Spleen (tissue), 7 donors: ENCODE measurements around the gene KRTAP26-1.

ENCODE experiments used
- CTCF ChIP-seq, 11 experiments: fragments of 200-600 bp in 7 of 11; fragments of 450-650 bp in 4 of 11; sonication (generic) in 4 of 11; IDR thresholded peaks in 8 of 11; conservative IDR thresholded peaks in 3 of 11; 1 replicate in 7 of 11; 2 replicates in 4 of 11; pipeline versions ENCODE4 v1.4.0 to v1.8.0; 2016 to 2021; ENCODE audit warnings: antibody characterized with exemption in 11 of 11, inconsistent platforms in 4 of 11, mild to moderate bottlenecking in 1 of 11
- POLR2A ChIP-seq, 3 donors: fragments of 450-650 bp; IDR thresholded peaks; one replicate each; pipeline ENCODE4 v1.5.1; 2017; ENCODE audit warnings: antibody characterized with exemption in 3 of 3, mild to moderate bottlenecking in 1 of 3
- POLR2AphosphoS5 ChIP-seq, 3 donors: sonication (generic); formaldehyde crosslinking; IDR thresholded peaks; one replicate each; pipeline ENCODE4 v1.5.1; 2017; ENCODE audit warnings: antibody characterized with exemption in 3 of 3
- donor health status: DM: no; HTN: no; CAD: no; lungs with moderate emphysema.
- donor health status: DM: no; HTN: no; CAD: no.
- donor health status: DM: no; HTN: no; CAD: no.

GRCh38 chr21:30332681-30333080 lies 12.6 kb upstream of the KRTAP26-1 start:
- TF ChIP-seq CTCF (IDR thresholded peaks at IDR 0.05 in 8 of 11, conservative IDR thresholded peaks at IDR 0.05 in 3 of 11) (no peak), POLR2A (IDR thresholded peaks at IDR 0.05) (no peak), POLR2AphosphoS5 (IDR thresholded peaks at IDR 0.05) (no peak)
